Renal cortex interstitium (tissue), 15 donors: ENCODE data around the gene ORC3. TPM values are rescaled to one million over a fixed set of nuclear protein-coding genes. Genes with fewer than 3 reads are reported as not detected.

Experiments used
- DNase-seq, 11 donors: peaks; one replicate each; pipeline ENCODE4 v3.0.0-alpha.2; 2013; ENCODE audit warnings: low read depth in 9 of 11, low spot score in 4 of 11; ENCODE audit errors: extremely low read depth in 1 of 11
- long read RNA-seq, 16 experiments: transcript quantifications; one replicate each; lab custom pipeline, GENCODE V29; 2026
- polyA plus RNA-seq, 3 donors: library from polyadenylated mRNA; unstranded; fragments of 120-200 nt; gene quantifications; one replicate each; pipeline ENCODE4 v1.2.1, GENCODE V29; 2013; ENCODE audit not compliant: insufficient read length in 3 of 3

The ORC3 gene
- polyA plus RNA-seq: 10 to 100 TPM; 36.4 to 46.5 (median 37.2) TPM
- long read RNA-seq, donor 1, partial matches to known transcripts: 11 of 11 reads
- long read RNA-seq, donor 1, other reads (novel, unspliced or antisense): 0 of 11 reads
- long read RNA-seq, donor 2, partial matches to known transcripts: 0 of 3 reads
- long read RNA-seq, donor 2, other reads (novel, unspliced or antisense): 0 of 3 reads
- long read RNA-seq, donor 3, partial matches to known transcripts: 0 of 6 reads
- long read RNA-seq, donor 3, other reads (novel, unspliced or antisense): 0 of 6 reads
- long read RNA-seq, donor 4, partial matches to known transcripts: 0 of 29 reads
- long read RNA-seq, donor 4, other reads (novel, unspliced or antisense): 27 of 29 reads
- long read RNA-seq, donor 5: 0 reads
- long read RNA-seq, donor 6, partial matches to known transcripts: 0 of 2 reads
- long read RNA-seq, donor 6, other reads (novel, unspliced or antisense): 0 of 2 reads
- long read RNA-seq, donor 7, partial matches to known transcripts: 0 of 2 reads
- long read RNA-seq, donor 7, other reads (novel, unspliced or antisense): 0 of 2 reads
- long read RNA-seq, donor 8: 0 reads
- long read RNA-seq, donor 9, partial matches to known transcripts: 0 of 3 reads
- long read RNA-seq, donor 9, other reads (novel, unspliced or antisense): 0 of 3 reads
- long read RNA-seq, donor 10, partial matches to known transcripts: 0 of 2 reads
- long read RNA-seq, donor 10, other reads (novel, unspliced or antisense): 0 of 2 reads
- long read RNA-seq, donor 11, partial matches to known transcripts: 0 of 5 reads
- long read RNA-seq, donor 11, other reads (novel, unspliced or antisense): 0 of 5 reads
- long read RNA-seq, donor 12, partial matches to known transcripts: 0 of 4 reads
- long read RNA-seq, donor 12, other reads (novel, unspliced or antisense): 0 of 4 reads
- long read RNA-seq, donor 13: 0 reads
- long read RNA-seq, donor 14, partial matches to known transcripts: 0 of 7 reads
- long read RNA-seq, donor 14, other reads (novel, unspliced or antisense): 0 of 7 reads
- long read RNA-seq, donor 15: 0 reads
- long read RNA-seq, donor 16, transcript ORC3-202 (20 exons, 2,512 nt): major isoform, 6 of 16 reads
- long read RNA-seq, donor 16, partial matches to known transcripts: 6 of 16 reads
- long read RNA-seq, donor 16, other reads (novel, unspliced or antisense): 0 of 16 reads

DNA sequence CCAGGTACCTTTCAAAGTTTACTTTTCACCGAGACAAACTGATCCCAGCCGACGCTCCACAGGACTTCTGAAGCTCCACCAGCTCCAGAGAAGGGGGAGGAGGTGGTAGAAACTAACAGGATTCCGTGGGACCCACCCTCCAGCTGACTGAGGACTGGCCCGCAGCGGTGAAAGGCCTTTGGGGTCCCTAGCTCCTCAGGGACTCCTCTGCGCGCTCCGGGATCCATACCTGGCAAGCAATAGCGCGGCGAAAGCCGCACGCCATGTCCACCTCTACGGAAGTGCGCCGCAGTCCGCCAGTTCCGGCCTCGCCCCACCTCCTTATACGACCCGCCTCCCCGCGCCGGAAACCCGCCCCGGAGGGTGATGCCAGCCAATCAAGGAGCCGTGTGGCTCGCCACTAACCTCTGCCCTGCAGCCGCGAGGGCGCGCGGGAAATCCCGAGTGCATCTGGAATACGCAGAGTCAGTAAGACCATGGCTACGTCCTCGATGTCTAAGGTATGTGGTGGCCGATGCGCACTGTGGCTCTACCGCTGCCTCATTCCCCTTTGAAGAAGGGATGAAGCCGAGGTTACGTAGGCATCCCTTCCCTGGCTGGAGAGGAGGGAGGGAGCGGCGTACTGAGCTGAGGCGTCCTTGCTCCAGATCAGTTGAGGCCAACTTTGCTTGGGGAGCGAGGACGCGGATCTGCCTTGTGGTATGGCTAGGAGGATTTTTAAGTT lies at the start of gene ORC3, which contains the start of gene RARS2:
Gene ORC3, plus strand, starts transcription at position 443 of the 724 bp plus-strand sequence. Its CDS starts 34 bp downstream, at position 477.
Gene RARS2, minus strand, starts transcription at position 295 of the 724 bp plus-strand sequence. Its CDS starts 30 bp downstream, at position 265.
- peak; percentile 82 to 94 (median 92) for DNase-seq

DNA sequence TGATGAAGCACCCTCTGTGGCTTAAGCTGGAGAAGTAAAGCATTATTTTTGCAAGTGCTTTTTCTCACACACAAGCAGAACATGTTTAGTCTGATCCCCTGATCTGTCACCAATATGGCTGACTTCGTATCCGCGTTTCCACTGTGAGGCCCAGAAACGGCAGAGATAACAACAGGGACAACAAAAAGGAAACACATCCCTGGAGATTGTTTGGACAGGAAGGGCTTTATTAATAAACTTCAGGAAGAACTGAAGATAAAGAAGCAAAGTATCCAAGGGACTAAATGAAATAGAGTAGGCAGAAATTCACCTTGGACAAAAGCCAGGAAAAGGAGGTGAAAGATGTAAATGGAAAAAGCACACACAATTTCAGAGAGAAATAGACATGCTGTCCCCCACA lies 49.4 kb upstream of the ORC3 start:
- DNase-seq: peak in 5 of 11 donors; percentile 1 to 9 (median 3)

DNA sequence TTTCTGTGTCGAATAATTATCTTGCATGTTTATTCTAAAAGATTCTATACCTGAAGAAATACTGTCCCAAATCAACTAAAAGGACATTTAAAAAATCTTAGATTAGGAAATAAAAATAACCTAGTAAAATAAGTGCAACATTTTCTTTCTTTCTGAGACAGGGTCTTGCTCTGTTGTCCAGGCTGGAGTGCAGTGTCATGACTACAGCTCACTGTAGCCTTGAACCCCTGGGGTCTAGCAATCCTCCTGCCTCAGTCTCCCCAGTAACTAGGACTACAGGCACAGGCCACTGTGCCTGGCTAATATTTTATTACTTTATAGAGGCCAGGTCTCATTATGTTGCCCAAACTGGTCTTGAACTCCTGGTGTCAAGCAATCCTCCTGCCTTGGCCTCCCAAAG lies 48.9 kb upstream of the ORC3 start:
- DNase-seq: no peak

DNA sequence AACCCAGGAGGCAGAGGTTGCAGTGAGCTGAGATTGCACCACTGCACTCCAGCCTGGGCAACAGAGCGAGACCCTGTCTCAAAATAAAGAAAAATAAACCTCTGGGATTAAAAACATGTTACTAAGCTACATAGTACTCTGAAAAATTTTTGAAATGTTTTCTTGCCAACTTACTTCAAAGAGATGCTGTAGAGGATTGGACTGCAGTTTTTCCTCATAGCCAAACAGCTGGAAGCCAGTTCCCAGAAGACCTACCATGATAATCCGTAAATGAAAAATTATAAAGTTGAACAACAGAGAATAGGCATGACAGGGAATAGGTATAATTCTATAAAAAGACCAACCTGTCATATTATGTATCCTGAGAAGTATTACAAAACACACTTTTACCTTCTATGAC lies 48.2 kb upstream of the ORC3 start:
- no peak for DNase-seq

DNA sequence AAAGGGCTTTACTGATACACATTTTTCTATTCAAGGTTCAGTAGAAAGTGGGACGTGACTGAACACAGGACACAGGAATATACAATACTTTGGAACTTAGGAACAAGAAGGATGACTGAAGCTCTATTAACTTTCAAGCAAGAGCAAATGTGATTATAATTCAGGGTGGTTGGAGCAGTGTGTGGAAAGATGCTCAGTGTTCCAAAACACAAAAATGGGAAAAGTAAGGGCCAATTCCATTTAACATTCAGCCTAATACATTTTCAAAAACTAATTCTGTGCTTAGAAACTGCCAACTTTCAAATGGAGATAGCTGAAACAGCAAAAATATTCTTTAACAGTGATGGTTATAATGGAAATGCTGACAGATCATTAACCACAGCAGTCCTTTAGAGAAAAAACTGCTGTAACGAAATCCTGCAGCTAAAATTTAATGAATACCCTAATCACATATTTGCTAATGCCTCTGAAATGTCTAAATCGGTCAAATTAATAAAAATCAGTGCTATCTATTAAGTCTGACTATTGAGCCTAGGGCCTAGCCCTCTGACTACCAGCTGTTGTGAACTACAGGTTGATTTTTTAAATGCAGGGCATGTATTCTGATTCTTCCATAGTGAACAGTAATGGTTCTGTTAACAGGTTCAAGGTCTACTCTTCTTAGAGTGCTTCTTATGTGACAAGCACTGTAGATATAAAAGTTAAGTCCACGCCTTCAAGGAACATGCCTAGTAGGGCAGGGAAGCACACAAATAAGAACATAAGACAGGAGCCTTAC lies 46.0 kb upstream of the ORC3 start:
- DNase-seq: no peak

DNA sequence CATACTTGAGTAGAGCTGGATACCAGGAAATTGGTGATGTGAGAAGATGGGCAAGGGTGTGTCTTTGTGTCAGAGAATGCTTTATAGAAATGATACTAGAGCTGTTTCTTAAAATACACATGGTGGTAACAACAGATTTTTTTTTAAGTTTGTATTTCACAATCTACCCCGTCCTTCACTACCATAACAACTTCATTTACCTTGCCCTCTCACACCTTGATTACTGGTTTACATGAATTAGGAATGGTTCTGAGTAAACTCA lies 45.5 kb upstream of the ORC3 start:
- DNase-seq: no peak

DNA sequence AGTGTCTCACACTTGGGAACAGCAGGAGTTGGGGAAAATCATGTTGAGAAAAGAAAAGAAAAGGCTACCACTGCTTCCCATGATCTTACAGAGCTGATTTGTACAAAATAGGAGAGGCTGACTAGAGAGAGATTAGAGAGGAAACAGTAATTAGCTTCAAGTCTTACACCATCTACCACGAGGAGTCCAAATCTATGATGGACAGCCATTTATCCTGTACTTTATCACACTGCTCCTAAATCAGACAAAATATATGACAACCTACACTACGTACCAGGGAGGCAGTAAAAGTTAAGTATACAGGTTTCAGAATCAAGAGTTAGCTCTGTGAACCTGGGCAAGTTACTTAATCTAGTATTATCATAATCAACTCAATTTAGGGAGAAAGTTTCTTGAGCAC lies 38.1 kb upstream of the ORC3 start:
- DNase-seq: no peak

DNA sequence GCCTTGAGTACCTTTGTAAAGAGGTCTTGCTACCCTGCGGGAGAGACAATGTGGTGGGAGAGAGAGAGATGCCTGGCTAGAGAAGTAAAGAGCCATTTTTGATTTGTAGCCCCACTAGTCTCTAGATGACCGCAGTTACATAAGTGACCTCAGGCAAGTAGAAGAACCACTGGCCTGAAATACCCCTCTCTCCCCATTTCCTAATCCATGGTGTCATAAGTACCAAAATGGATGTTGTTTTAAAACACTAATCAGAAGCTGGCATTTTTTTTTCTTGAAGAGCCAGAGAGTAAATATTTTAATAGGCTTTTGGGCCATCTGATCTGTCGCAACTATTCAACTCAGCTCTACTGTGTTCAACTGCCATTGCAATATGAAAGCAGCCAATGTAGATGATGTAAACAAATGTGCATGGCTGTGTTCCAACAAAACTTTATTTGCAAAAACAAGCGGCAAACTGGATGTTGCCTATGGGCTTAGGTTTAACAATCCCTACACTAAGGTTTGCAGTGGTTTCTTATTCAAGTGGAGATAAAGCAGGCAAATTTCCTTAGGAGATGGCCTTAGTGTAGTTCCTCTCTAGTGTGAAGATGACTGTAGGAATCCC lies 36.7 kb upstream of the ORC3 start:
- DNase-seq: no peak

DNA sequence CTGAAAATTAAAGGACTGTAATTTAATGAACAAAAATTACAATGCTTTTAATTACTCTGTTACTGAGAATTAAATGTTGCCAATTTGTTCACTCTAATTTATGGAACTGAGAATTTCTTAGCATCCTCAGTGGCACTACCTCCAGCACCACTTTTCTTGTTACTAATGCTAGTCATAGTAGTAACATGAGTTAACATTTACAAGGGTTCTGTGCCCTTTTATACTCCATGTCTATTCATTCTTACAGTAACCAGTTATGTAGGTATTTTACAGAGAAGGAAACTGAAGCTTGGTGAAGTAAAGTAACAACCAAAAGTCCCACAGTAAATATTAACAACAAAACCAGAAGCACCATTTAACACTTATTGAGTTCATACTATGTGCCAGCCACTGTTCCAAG lies 34.4 kb upstream of the ORC3 start:
- DNase-seq: no peak

DNA sequence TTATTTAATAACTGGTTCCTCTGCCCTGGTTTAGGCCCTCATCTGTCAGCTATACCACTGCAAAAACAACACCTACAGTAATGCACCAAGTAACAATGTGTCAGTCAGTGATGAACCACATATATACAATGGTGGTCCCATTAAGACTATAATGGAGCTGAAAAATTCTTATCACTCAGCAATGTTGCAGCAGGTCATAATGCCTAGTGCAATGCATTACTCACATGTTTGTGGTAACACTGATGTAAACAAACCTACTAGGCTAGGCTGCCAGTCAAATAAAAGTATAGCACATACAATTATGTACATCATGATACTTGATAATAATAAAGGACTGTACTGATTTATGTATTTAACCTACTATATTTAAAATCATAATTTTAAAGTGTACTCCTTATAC lies 31.5 kb upstream of the ORC3 start:
- no peak for DNase-seq

DNA sequence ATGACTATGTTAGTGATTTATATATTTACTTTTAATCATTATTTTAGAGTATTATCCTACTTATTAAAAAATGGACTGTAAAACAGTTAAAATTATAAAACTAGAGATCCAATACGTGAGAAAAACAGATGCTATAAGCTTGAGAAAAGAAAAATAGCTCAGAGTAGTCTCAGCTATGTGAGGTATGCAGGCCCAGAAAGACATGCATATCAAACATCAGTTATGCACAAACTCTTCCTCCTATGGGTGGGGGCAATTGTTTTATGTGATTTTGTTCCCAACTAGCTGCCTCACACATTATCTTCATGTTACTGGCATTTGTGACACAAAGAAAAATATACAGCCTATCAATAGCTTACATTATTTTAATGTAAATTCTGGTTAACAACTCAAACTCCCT lies 28.9 kb upstream of the ORC3 start:
- no peak for DNase-seq

DNA sequence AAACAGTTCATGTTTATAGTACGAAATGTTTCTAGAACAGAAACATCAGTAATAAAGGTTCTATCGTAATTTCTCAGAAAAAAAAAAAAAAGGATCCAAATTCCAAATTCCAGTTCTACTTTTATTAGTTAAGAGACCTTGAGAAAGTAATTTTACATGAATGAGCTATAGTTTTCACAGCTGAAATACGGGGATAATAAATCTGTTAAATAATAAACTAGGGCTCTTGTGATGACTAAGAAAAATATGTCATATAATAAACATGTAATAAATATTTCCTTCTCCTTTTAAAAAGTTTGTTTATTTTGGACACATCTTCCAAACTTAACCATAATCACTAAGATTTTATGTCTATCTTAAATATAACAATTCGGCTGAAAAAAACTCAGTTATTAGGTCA lies 17.9 kb upstream of the ORC3 start:
- DNase-seq: peak in 2 of 11 donors; percentile 14 to 24

DNA sequence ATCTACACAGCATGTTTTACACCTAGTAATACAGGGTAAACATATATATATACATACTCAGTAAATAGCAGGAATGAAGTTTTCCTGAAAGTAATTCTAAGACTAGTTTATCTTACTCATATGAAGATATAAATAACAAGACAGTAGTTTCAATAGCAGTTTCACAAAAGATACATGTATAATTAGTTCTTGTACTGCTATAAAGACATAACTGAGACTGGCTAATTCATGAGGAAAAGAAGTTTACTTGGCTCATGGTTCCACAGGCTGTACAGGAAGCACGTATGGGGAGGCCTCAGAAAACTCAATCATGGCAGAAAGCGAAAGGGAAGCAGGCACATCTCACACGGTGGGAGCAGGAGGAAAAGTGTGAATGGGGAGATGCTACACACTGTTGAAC lies 17.1 kb upstream of the ORC3 start:
- no peak for DNase-seq

DNA sequence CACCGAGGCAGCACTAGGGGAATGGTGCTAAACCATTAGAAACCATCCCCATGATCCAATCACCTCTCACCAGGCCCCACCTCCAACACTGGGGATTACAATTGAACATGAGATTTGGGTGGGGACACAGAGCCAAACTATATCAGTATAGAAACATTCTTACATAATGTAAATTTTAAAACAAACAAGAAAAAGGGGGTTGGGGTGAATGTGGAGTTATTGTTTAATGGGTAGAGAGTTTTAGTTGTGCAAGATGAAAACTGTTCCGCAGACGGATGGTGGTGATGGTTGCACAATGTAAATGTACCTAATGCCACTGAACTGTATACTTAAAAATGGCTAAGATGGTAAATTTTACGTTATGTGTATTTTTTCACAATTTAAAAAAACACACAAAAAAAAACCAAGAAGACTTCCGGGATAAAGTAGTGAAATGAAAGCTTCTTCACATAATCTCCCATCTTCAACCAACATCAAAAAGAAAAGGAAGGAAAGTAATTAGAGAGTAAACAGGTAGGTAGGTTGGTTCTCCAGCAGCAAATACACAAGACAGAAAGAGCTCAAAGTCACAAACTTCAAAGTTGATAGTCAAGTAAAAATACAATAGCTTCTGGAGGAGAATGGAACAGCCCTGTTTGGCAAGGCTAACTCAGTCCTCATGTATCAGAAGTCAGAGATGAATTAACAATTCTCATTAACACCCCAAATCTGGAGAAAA lies 16.5 kb upstream of the ORC3 start:
- no peak for DNase-seq

DNA sequence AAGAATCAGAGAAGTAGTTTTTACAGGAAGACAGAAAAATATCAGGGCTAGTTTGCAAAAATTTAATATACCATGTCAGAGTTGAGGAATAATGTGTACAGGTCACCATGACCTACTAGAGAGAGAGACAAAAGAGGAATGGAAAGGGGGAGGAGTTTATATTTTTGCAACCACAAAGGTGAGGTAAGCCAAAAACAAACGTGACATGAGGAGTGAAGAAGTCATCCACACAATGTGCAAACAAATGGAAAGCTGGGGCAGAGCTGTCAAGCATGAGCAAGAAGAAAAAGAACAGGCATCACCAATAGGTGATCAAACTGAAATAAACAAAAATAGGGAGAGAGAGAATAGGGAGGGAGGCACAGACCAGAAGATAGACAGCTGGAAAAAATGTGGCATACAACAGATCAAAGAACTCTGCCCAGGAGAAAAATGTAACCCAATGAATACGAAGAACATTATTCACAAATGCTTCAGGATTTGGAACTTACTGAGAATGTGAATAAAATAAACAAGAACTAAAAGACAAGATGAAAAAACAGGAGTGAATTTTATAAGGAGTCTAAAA lies 15.6 kb upstream of the ORC3 start:
- DNase-seq: no peak

DNA sequence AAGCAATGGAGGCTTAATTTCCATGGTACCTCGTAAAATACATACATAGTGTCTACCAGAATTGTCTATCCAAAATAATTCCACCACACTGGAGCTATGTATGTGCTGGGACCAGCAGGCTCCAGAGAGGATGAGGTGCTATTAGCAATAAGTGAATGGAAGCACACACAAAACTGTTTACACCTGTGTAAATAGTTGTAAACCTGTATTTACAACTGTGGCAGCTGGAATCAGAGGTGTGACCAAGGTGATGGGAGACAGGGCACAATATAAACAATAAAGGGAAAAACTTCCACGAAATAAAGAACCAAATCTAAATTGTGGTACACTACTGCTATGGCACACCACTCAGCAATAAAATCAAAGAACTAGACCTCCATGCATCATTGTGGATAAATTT lies 14.5 kb upstream of the ORC3 start:
- no peak for DNase-seq

DNA sequence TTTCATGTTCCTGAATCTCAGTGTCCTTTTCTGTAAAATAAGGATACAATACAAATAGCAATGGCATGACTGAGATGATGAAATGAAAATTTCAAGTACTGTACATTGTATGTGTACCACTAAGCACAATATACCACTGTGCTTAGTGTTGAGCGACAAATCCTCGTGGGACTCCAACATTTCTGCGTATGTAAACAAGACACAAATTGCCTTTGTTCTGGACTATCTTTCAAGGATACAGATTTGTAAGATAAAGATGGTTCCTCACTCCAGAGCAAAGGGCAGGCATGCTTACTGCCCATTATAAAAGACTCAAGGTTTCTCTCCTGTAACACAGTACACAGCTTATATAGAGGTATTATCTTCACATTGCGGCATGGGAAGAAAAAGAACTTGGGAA lies 6.1 kb upstream of the ORC3 start:
- no peak for DNase-seq
